Cardiac muscle cell (in vitro differentiated cells and primary cell): ENCODE results near the gene B9D1. TPM values are rescaled to one million over a fixed set of nuclear protein-coding genes. Genes with fewer than 3 reads are reported as not detected.

Source experiments
- DNase-seq, 2 donors: peaks; one replicate each; pipeline versions ENCODE4 v3.0.0 to v3.0.0-alpha.2; 2010 to 2017; ENCODE audit warnings: low read depth in 1 of 2, low spot score in 1 of 2
- H3K27ac ChIP-seq: fragments of 200-600 bp; sonication (generic); 2 replicates; pipeline ENCODE4 v1.5.1; 2016
- H3K27me3 ChIP-seq: fragments of 200-600 bp; sonication (generic); 2 replicates; pipeline ENCODE4 v1.6.0; 2016; ENCODE audit warnings: control low read depth
- H3K36me3 ChIP-seq: fragments of 200-600 bp; sonication (generic); 2 replicates; pipeline ENCODE4 v1.5.1; 2016; ENCODE audit warnings: control low read depth
- H3K4me1 ChIP-seq: fragments of 200-600 bp; sonication (generic); 2 replicates; pipeline ENCODE4 v1.8.1; 2017; ENCODE audit warnings: low read depth, mild to moderate bottlenecking, mixed run types
- H3K4me3 ChIP-seq: fragments of 200-600 bp; sonication (generic); 2 replicates; pipeline ENCODE4 v1.5.1; 2016; ENCODE audit warnings: mild to moderate bottlenecking
- H3K9me3 ChIP-seq: fragments of 200-600 bp; sonication (generic); 2 replicates; pipeline ENCODE4 v1.5.1; 2017; ENCODE audit warnings: low read depth, mild to moderate bottlenecking, control low read depth
- CTCF ChIP-seq: IDR thresholded peaks from 2 replicates; pipeline ENCODE4 v1.5.1; 2012; ENCODE audit warnings: low read depth, mild to moderate bottlenecking, low read length
- polyA plus RNA-seq: library from polyadenylated mRNA; unstranded; fragments of >200 nt; fragmentation: Nextera tagmentation; extraction: Ambion mirVana; gene quantifications from 2 replicates; pipeline ENCODE4 v1.2.1, GENCODE V29; 2016
- total RNA-seq: library from RNA; depleted of rRNA; stranded (reverse); fragments of >200 nt; gene quantifications from 2 replicates; pipeline ENCODE4 v1.2.3, GENCODE V29; 2016

B9D1 gene
- total and polyA plus RNA-seq, 2 experiments from 2014 or later, result 54.5 to 65.7 TPM

GRCh38 chr17:19376811-19377210, 14.3 kb upstream of the B9D1 start:
- H3K27ac ChIP-seq, result peak overlapping the region; percentile 88
- H3K36me3 ChIP-seq, result peaks cover 18% of the 10 kb centered on the region
- TF ChIP-seq CTCF, result no peak
- no peaks in the 10 kb centered on the region for H3K27me3 ChIP-seq
- no peaks in the 10 kb centered on the region for H3K9me3 ChIP-seq
- H3K4me3 ChIP-seq, result peak overlapping the region; percentile 81
- H3K4me1 ChIP-seq, result no peaks in the 10 kb centered on the region
- no peak for DNase-seq

- Histone ChIP-seq H3K9me3 (no peaks in the 10 kb centered on the region), H3K27me3 (no peaks in the 10 kb centered on the region), H3K4me3 (no peak overlapping the region), H3K4me1 (no peaks in the 10 kb centered on the region), H3K36me3 (peaks cover 9% of the 10 kb centered on the region), H3K27ac (no peak overlapping the region)
- no peak for TF ChIP-seq CTCF
- no peak for DNase-seq
Observed at GRCh38 chr17:19375732-19376131, 13.2 kb upstream of the B9D1 start.

GRCh38 chr17:19374136-19374535, 11.6 kb upstream of the B9D1 start:
- Histone ChIP-seq H3K4me3 (no peak overlapping the region), H3K27me3 (no peaks in the 10 kb centered on the region), H3K27ac (no peak overlapping the region), H3K36me3 (no peaks in the 10 kb centered on the region), H3K9me3 (no peaks in the 10 kb centered on the region), H3K4me1 (no peaks in the 10 kb centered on the region)
- DNase-seq, result no peak
- TF ChIP-seq CTCF, result no peak

- Histone ChIP-seq H3K27me3 (no peaks in the 10 kb centered on the region), H3K4me3 (no peak overlapping the region), H3K27ac (no peak overlapping the region), H3K9me3 (no peaks in the 10 kb centered on the region), H3K4me1 (no peaks in the 10 kb centered on the region), H3K36me3 (no peaks in the 10 kb centered on the region)
- TF ChIP-seq CTCF, result no peak
- DNase-seq, result no peak
Observed at GRCh38 chr17:19372866-19373504, 10.5 kb upstream of the B9D1 start.

GRCh38 chr17:19372439-19372838, 9.9 kb upstream of the B9D1 start:
- H3K27me3 ChIP-seq, result no peaks in the 10 kb centered on the region
- H3K4me1 ChIP-seq, result no peaks in the 10 kb centered on the region
- H3K27ac ChIP-seq, result no peak overlapping the region
- DNase-seq, result no peak
- H3K4me3 ChIP-seq, result no peak overlapping the region
- no peak for TF ChIP-seq CTCF
- H3K9me3 ChIP-seq, result no peaks in the 10 kb centered on the region
- no peaks in the 10 kb centered on the region for H3K36me3 ChIP-seq
